Measurements from ENCODE around the gene OLFML2B.
"Not testable (repeated sequence)": the region's sequence is repeated elsewhere in the genome, so short reads cannot be mapped to it uniquely, and the experiment has no call there.

The OLFML2B gene

GRCh38 chr1:162059721-162060120 lies 36.1 kb upstream of the OLFML2B start:
- no peak overlapping the region for H3K4me3 ChIP-seq (ENCODE audit: low read length)
- no peaks in the 10 kb centered on the region for H3K36me3 ChIP-seq (ENCODE audit: control insufficient read depth, low read depth, low read length)
- no peaks in the 10 kb centered on the region for H3K27me3 ChIP-seq (ENCODE audit: control insufficient read depth, insufficient read depth, low read length)
- no peak overlapping the region for H3K27ac ChIP-seq (ENCODE audit: low read length)
- peaks cover 11% of the 10 kb centered on the region for H3K4me1 ChIP-seq (ENCODE audit: control insufficient read depth, low read depth, low read length)
- H3K9me3 ChIP-seq (ENCODE audit: control insufficient read depth, low read depth, low read length) = no peaks in the 10 kb centered on the region
- H3K9ac ChIP-seq (ENCODE audit: low read length) = no peak overlapping the region

GRCh38 chr1:162056579-162056978 lies 32.9 kb upstream of the OLFML2B start:
- H3K36me3 ChIP-seq (ENCODE audit: control insufficient read depth, low read depth, low read length) = no peaks in the 10 kb centered on the region
- no peak overlapping the region for H3K9ac ChIP-seq (ENCODE audit: low read length)
- H3K4me1 ChIP-seq (ENCODE audit: control insufficient read depth, low read depth, low read length) = no peaks in the 10 kb centered on the region
- H3K27me3 ChIP-seq (ENCODE audit: control insufficient read depth, insufficient read depth, low read length) = no peaks in the 10 kb centered on the region
- H3K4me3 ChIP-seq (ENCODE audit: low read length) = no peak overlapping the region
- H3K27ac ChIP-seq (ENCODE audit: low read length) = no peak overlapping the region
- H3K9me3 ChIP-seq (ENCODE audit: control insufficient read depth, low read depth, low read length) = no peaks in the 10 kb centered on the region

GRCh38 chr1:162056043-162056442 lies 32.4 kb upstream of the OLFML2B start:
- Histone ChIP-seq H3K9ac (ENCODE audit: low read length) (no peak overlapping the region), H3K27me3 (ENCODE audit: control insufficient read depth, insufficient read depth, low read length) (no peaks in the 10 kb centered on the region), H3K9me3 (ENCODE audit: control insufficient read depth, low read depth, low read length) (no peaks in the 10 kb centered on the region), H3K4me3 (ENCODE audit: low read length) (no peak overlapping the region), H3K4me1 (ENCODE audit: control insufficient read depth, low read depth, low read length) (no peaks in the 10 kb centered on the region), H3K36me3 (ENCODE audit: control insufficient read depth, low read depth, low read length) (no peaks in the 10 kb centered on the region), H3K27ac (ENCODE audit: low read length) (no peak overlapping the region)

- Histone ChIP-seq H3K4me3 (ENCODE audit: low read length) (no peak overlapping the region), H3K4me1 (ENCODE audit: control insufficient read depth, low read depth, low read length) (no peaks in the 10 kb centered on the region), H3K9ac (ENCODE audit: low read length) (no peak overlapping the region), H3K9me3 (ENCODE audit: control insufficient read depth, low read depth, low read length) (no peaks in the 10 kb centered on the region), H3K36me3 (ENCODE audit: control insufficient read depth, low read depth, low read length) (no peaks in the 10 kb centered on the region), H3K27ac (ENCODE audit: low read length) (no peak overlapping the region), H3K27me3 (ENCODE audit: control insufficient read depth, insufficient read depth, low read length) (no peaks in the 10 kb centered on the region)
Measured at GRCh38 chr1:162055062-162055461, 31.4 kb upstream of the OLFML2B start.

DNA sequence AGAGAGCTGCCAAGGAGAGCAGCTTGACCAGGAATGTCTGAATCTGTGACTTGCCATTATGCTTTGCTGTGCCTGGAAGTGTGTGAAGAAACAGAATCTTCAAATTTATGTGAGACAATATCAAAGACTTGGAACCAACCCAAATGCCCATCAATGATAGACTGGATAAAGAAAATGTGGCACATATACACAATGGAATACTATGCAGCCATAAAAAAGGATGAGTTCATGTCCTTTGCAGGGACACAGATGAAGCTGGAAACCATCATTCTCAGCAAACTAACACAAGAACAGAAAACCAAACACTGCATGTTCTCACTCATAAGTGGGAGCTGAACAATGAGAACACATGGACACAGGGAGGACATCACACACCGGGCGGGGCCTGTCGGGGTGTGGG lies 30.3 kb upstream of the OLFML2B start:
- H3K27me3 ChIP-seq (ENCODE audit: control insufficient read depth, insufficient read depth, low read length); H3K9me3 ChIP-seq (ENCODE audit: control insufficient read depth, low read depth, low read length); H3K9ac ChIP-seq (ENCODE audit: low read length); H3K4me3 ChIP-seq (ENCODE audit: low read length); H3K4me1 ChIP-seq (ENCODE audit: control insufficient read depth, low read depth, low read length); H3K36me3 ChIP-seq (ENCODE audit: control insufficient read depth, low read depth, low read length); H3K27ac ChIP-seq (ENCODE audit: low read length): not testable (repeated sequence)

DNA sequence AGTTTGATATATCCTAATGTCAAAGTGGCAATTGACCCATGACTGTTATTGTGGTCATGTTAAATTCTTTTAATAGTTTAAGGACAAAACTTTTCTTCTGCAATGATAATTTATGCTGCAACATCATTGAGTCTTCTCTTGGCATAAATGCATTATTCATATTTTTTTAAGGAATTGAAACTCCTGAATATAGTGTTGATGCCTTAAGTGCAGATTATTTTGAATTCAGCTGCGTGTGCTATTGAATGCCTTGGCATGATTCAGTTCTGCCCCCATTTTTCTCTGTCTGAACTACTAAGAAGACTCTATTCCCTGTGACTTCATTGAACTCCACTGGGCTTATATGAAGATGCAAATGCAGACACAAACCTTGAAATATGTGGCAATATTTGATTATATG lies 23.3 kb upstream of the OLFML2B start:
- H3K4me3 ChIP-seq (ENCODE audit: low read length) = no peak overlapping the region
- H3K27ac ChIP-seq (ENCODE audit: low read length) = no peak overlapping the region
- H3K27me3 ChIP-seq (ENCODE audit: control insufficient read depth, insufficient read depth, low read length) = no peaks in the 10 kb centered on the region
- H3K9me3 ChIP-seq (ENCODE audit: control insufficient read depth, low read depth, low read length) = no peaks in the 10 kb centered on the region
- no peaks in the 10 kb centered on the region for H3K4me1 ChIP-seq (ENCODE audit: control insufficient read depth, low read depth, low read length)
- no peak overlapping the region for H3K9ac ChIP-seq (ENCODE audit: low read length)
- H3K36me3 ChIP-seq (ENCODE audit: control insufficient read depth, low read depth, low read length) = no peaks in the 10 kb centered on the region

DNA sequence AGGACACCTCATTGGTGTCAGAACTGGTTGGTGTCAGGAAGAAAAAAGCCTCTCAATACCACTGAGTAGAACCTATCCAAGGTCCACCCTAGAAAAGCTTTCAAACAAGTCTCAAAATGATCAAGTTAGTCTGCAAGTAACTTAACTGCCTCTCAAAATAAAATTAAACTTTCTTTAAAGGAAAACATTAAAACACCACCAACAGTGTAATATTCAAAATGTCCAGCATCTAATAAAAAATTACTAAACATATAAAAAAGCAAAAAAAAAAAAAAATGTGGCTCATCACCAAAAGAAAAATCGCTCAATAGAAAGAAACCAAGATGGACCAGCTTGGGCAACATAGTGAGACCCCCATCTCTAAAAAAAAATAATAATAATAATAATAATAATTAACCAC lies 18.7 kb upstream of the OLFML2B start:
- Histone ChIP-seq H3K27me3 (ENCODE audit: control insufficient read depth, insufficient read depth, low read length) (no peaks in the 10 kb centered on the region), H3K9me3 (ENCODE audit: control insufficient read depth, low read depth, low read length) (no peaks in the 10 kb centered on the region), H3K9ac (ENCODE audit: low read length) (no peak overlapping the region), H3K4me3 (ENCODE audit: low read length) (no peak overlapping the region), H3K36me3 (ENCODE audit: control insufficient read depth, low read depth, low read length) (no peaks in the 10 kb centered on the region), H3K27ac (ENCODE audit: low read length) (no peak overlapping the region), H3K4me1 (ENCODE audit: control insufficient read depth, low read depth, low read length) (no peaks in the 10 kb centered on the region)

- H3K9me3 ChIP-seq (ENCODE audit: control insufficient read depth, low read depth, low read length) = no peaks in the 10 kb centered on the region
- no peak overlapping the region for H3K9ac ChIP-seq (ENCODE audit: low read length)
Measured at GRCh38 chr1:162040657-162041056, 17.0 kb upstream of the OLFML2B start.

GRCh38 chr1:162040001-162040400 lies 16.3 kb upstream of the OLFML2B start:
- no peaks in the 10 kb centered on the region for H3K36me3 ChIP-seq (ENCODE audit: control insufficient read depth, low read depth, low read length)
- no peak overlapping the region for H3K27ac ChIP-seq (ENCODE audit: low read length)
- H3K9ac ChIP-seq (ENCODE audit: low read length) = no peak overlapping the region
- H3K4me1 ChIP-seq (ENCODE audit: control insufficient read depth, low read depth, low read length) = no peaks in the 10 kb centered on the region
- no peaks in the 10 kb centered on the region for H3K27me3 ChIP-seq (ENCODE audit: control insufficient read depth, insufficient read depth, low read length)
- H3K9me3 ChIP-seq (ENCODE audit: control insufficient read depth, low read depth, low read length) = no peaks in the 10 kb centered on the region
- H3K4me3 ChIP-seq (ENCODE audit: low read length) = no peak overlapping the region

More at GRCh38 chr1:162040657-162041056, 17.0 kb upstream of the OLFML2B start:
- H3K36me3 ChIP-seq (ENCODE audit: control insufficient read depth, low read depth, low read length) = no peaks in the 10 kb centered on the region
- H3K4me1 ChIP-seq (ENCODE audit: control insufficient read depth, low read depth, low read length) = no peaks in the 10 kb centered on the region
- H3K27me3 ChIP-seq (ENCODE audit: control insufficient read depth, insufficient read depth, low read length) = no peaks in the 10 kb centered on the region
- no peak overlapping the region for H3K27ac ChIP-seq (ENCODE audit: low read length)
- no peak overlapping the region for H3K4me3 ChIP-seq (ENCODE audit: low read length)

DNA sequence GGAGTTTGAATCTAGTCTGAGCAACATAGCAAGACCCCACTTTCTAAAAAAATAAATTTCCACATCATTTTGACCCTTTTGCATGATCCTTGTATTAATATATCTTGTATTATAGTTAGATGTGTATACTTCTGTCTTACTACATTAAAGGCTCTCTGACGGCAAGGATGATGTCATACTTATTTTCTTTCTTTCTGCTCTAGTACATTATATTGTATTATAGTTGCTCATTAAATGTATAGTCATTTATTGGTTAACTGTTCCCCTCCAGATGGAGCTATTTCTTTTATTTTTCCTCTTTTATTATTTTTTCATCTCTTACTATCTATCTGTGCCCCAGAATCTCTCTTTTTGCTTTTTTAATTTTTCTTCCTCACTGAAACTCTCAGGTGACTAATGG lies 15.0 kb upstream of the OLFML2B start:
- no peak overlapping the region for H3K4me3 ChIP-seq (ENCODE audit: low read length)
- H3K27ac ChIP-seq (ENCODE audit: low read length) = no peak overlapping the region
- H3K9ac ChIP-seq (ENCODE audit: low read length) = no peak overlapping the region
- H3K27me3 ChIP-seq (ENCODE audit: control insufficient read depth, insufficient read depth, low read length) = no peaks in the 10 kb centered on the region
- H3K9me3 ChIP-seq (ENCODE audit: control insufficient read depth, low read depth, low read length) = no peaks in the 10 kb centered on the region
- H3K36me3 ChIP-seq (ENCODE audit: control insufficient read depth, low read depth, low read length) = no peaks in the 10 kb centered on the region
- no peaks in the 10 kb centered on the region for H3K4me1 ChIP-seq (ENCODE audit: control insufficient read depth, low read depth, low read length)

DNA sequence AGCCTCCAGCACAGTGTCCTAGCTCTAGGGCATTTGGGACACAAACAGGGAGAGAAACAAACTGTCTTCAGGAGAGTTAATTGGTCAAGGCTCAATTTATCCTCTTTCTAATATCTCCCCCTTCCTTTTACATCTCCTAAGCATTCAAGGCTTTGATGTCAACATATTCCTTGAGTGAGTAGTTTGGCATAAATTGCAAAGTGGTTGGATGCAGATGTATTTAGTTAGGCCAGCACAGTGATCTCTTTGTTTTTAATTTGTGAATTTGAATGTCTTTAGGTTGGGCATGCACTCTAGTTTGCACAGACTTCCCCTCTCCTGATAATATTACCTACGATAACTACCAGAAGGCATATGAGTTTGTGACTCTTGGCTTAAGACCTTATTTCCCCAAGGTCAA lies 12.5 kb upstream of the OLFML2B start:
- Histone ChIP-seq H3K4me1 (ENCODE audit: control insufficient read depth, low read depth, low read length) (no peaks in the 10 kb centered on the region), H3K4me3 (ENCODE audit: low read length) (no peak overlapping the region), H3K27ac (ENCODE audit: low read length) (no peak overlapping the region), H3K27me3 (ENCODE audit: control insufficient read depth, insufficient read depth, low read length) (no peaks in the 10 kb centered on the region), H3K9me3 (ENCODE audit: control insufficient read depth, low read depth, low read length) (no peaks in the 10 kb centered on the region), H3K9ac (ENCODE audit: low read length) (no peak overlapping the region), H3K36me3 (ENCODE audit: control insufficient read depth, low read depth, low read length) (no peaks in the 10 kb centered on the region)

- Histone ChIP-seq H3K27me3 (ENCODE audit: control insufficient read depth, insufficient read depth, low read length) (no peaks in the 10 kb centered on the region), H3K36me3 (ENCODE audit: control insufficient read depth, low read depth, low read length) (no peaks in the 10 kb centered on the region), H3K4me1 (ENCODE audit: control insufficient read depth, low read depth, low read length) (no peaks in the 10 kb centered on the region), H3K9me3 (ENCODE audit: control insufficient read depth, low read depth, low read length) (no peaks in the 10 kb centered on the region), H3K27ac (ENCODE audit: low read length) (no peak overlapping the region), H3K4me3 (ENCODE audit: low read length) (no peak overlapping the region), H3K9ac (ENCODE audit: low read length) (no peak overlapping the region)
Measured at GRCh38 chr1:162035241-162035640, 11.6 kb upstream of the OLFML2B start.

All from iPS-18a (cell line).